ENCODE data around the gene SFR1.

- no peak for TF ChIP-seq CTCF (IDR thresholded peaks at IDR 0.05)
- no peak for TF ChIP-seq POLR2A (IDR thresholded peaks at IDR 0.05)
- TF ChIP-seq POLR2AphosphoS5 (IDR thresholded peaks at IDR 0.05), result no peak
These were observed 22.7 kb upstream of the SFR1 start for GRCh38 chr10:104099269-104099668.
